Body of pancreas (tissue), 4 donors: Measurements from ENCODE around the gene TTK. TPM values are rescaled to one million over a fixed set of nuclear protein-coding genes. Genes with fewer than 3 reads are reported as not detected.

Source experiments
- ATAC-seq: fragments of 150-250 bp; one replicate; pipeline ENCODE4 v1.9.1; 2016
- DNase-seq, 4 donors: peaks; one replicate each; pipeline ENCODE4 v3.0.0-alpha.2; 2019
- H3K27ac ChIP-seq, 4 donors: fragments of 200-600 bp; sonication (generic); 1 replicate in 3 of 4; 2 replicates in 1 of 4; pipeline versions ENCODE4 v1.5.1 to v1.6.1; 2016 to 2019; ENCODE audit warnings: mild to moderate bottlenecking in 1 of 4, mixed read lengths in 1 of 4, moderate library complexity in 1 of 4
- H3K27me3 ChIP-seq, 2 donors: fragments of 200-600 bp; sonication (generic); one replicate each; pipeline ENCODE4 v1.6.0; 2016; ENCODE audit warnings: mild to moderate bottlenecking in 1 of 2
- H3K36me3 ChIP-seq, 2 donors: fragments of 200-600 bp; sonication (generic); replicated peaks in 1 of 2; 2 replicates each; pipeline ENCODE4 v1.5.1; 2016; ENCODE audit warnings: low read depth in 2 of 2; ENCODE audit not compliant: insufficient read depth in 1 of 2
- H3K4me1 ChIP-seq: fragments of 200-600 bp; sonication (generic); one replicate; pipeline ENCODE4 v1.6.0; 2016
- H3K4me3 ChIP-seq, 2 donors: fragments of 200-600 bp; sonication (generic); 1 replicate in 1 of 2; 2 replicates in 1 of 2; pipeline ENCODE4 v1.5.1; 2016 to 2019
- H3K9me3 ChIP-seq, 3 donors: fragments of 200-600 bp; sonication (generic); 1 replicate in 2 of 3; 2 replicates in 1 of 3; pipeline ENCODE4 v1.5.1; 2016
- POLR2A ChIP-seq, 3 donors: fragments of 450-650 bp; IDR thresholded peaks; one replicate each; pipeline ENCODE4 v1.6.1; 2016; ENCODE audit warnings: antibody characterized with exemption in 3 of 3, mild to moderate bottlenecking in 2 of 3
- WGBS, 2 donors: methylation state at CpG; one replicate each; pipeline ENCODE4 v1.1.5; 2017; 5-methylcytosine and 5-hydroxymethylcytosine counted together
- intact Hi-C: fragments of 100-400 bp; cut with DNase I; formaldehyde crosslinking; loops from one replicate; pipeline ENCODE4 v1.15.1; 2023
- total RNA-seq, 2 donors: library from RNA; depleted of rRNA; stranded (reverse); fragments of >200 nt; gene quantifications; one replicate each; pipeline ENCODE4 v1.1.0, GENCODE V29; 2016
- TF ChIP-seq, protein P1 (sequence below), 7 experiments: fragments of 450-650 bp in 4 of 7; fragments of 200-600 bp in 3 of 7; sonication (generic) in 3 of 7; IDR thresholded peaks; one replicate each; pipeline ENCODE4 v1.5.1; 2016 to 2019; ENCODE audit warnings: antibody characterized with exemption in 7 of 7

The TTK gene
- total RNA-seq, 2 donors from 2014 or later, result 0.33 TPM; not detected in 1

DNA sequence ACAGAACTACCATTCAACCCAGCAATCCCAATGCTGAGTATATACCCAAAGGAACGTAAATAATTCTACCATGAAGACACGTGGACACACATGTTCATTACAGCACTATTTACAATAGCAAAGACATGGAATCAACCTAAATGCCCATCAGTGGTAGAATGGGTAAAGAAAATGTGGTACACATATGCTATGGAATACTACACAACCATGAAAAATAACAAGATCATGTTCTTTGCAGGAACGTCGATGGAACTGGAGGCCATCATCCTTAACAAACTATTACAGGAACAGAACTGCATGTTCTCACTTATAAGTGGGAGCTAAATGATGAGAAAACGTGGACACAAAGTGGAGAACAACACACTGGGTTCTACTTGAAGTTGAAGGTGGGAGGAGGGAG lies 34.7 kb upstream of the TTK start:
- TF ChIP-seq POLR2A (IDR thresholded peaks at IDR 0.05), result no peak
- TF ChIP-seq, protein P1, sequence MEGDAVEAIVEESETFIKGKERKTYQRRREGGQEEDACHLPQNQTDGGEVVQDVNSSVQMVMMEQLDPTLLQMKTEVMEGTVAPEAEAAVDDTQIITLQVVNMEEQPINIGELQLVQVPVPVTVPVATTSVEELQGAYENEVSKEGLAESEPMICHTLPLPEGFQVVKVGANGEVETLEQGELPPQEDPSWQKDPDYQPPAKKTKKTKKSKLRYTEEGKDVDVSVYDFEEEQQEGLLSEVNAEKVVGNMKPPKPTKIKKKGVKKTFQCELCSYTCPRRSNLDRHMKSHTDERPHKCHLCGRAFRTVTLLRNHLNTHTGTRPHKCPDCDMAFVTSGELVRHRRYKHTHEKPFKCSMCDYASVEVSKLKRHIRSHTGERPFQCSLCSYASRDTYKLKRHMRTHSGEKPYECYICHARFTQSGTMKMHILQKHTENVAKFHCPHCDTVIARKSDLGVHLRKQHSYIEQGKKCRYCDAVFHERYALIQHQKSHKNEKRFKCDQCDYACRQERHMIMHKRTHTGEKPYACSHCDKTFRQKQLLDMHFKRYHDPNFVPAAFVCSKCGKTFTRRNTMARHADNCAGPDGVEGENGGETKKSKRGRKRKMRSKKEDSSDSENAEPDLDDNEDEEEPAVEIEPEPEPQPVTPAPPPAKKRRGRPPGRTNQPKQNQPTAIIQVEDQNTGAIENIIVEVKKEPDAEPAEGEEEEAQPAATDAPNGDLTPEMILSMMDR (IDR thresholded peaks at IDR 0.05), result no peak
- Histone ChIP-seq H3K4me3 (no peak overlapping the region), H3K27me3 (no peaks in the 10 kb centered on the region), H3K4me1 (no peaks in the 10 kb centered on the region), H3K9me3 (peaks cover 0 to 7% (median 0%) of the 10 kb centered on the region in 3 donors), H3K36me3 (no peaks in the 10 kb centered on the region), H3K27ac (no peak overlapping the region)
- ATAC-seq (no peak), DNase-seq (no peak)
- intact Hi-C loops, result no loop called here
- 65 to 72% methylated on average over 5 of the region's 5 CpGs for WGBS, 2 donors

DNA sequence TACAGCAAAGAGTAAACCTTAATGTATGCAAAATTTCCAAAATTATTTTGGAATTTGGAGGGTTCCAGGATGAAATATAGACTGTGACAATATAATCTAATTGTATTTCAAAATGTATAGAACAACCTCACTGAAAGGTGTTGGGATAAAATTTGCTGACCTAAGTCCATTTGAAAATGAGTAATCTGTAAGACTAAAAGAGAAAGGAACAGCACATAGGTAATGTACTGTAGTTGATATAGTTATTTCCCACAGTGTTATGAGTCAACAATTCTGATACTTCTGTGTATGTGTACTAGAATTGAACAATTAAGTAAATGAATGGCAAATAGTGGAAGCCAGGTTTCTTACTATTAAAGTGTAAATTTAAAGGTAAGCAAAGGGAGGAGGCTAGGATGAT lies 33.3 kb upstream of the TTK start:
- Histone ChIP-seq H3K27ac (no peak overlapping the region), H3K4me1 (no peaks in the 10 kb centered on the region), H3K36me3 (no peaks in the 10 kb centered on the region), H3K4me3 (no peak overlapping the region), H3K9me3 (peaks cover 0 to 7% (median 0%) of the 10 kb centered on the region in 3 donors), H3K27me3 (no peaks in the 10 kb centered on the region)
- DNase-seq (no peak), ATAC-seq (no peak)
- intact Hi-C loops, result no loop called here
- TF ChIP-seq, protein P1 (IDR thresholded peaks at IDR 0.05), result no peak
- no peak for TF ChIP-seq POLR2A (IDR thresholded peaks at IDR 0.05)

DNA sequence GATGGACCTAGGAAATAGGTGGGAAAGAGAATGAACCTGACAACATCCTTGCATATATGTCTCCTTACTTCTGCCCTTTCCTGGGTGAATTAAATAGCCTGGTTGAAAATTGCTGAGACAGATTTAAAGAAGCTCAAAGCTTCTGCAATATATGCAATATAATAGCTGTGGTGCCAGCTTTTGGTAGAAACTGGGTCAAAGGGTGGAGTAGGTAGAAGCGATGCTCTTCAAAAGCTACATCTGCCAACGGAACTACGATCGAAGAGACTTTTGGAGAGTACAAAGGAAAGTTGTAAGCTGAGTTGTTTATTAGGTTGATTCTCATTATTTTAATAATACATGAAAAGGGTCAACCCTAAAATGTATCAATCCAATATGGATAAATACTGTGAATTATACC lies 22.8 kb upstream of the TTK start:
- no peak overlapping the region for H3K4me3 ChIP-seq
- WGBS, 2 donors, result 92 to 98% methylated on average over 4 of the region's 4 CpGs
- H3K27ac ChIP-seq, result no peak overlapping the region
- TF ChIP-seq POLR2A (IDR thresholded peaks at IDR 0.05), result no peak
- TF ChIP-seq, protein P1 (IDR thresholded peaks at IDR 0.05), result no peak
- H3K4me1 ChIP-seq, result no peaks in the 10 kb centered on the region
- H3K27me3 ChIP-seq, result no peaks in the 10 kb centered on the region
- H3K36me3 ChIP-seq, result no peaks in the 10 kb centered on the region
- DNase-seq (no peak), ATAC-seq (no peak)
- intact Hi-C loops, result no loop called here
- no peaks in the 10 kb centered on the region for H3K9me3 ChIP-seq

DNA sequence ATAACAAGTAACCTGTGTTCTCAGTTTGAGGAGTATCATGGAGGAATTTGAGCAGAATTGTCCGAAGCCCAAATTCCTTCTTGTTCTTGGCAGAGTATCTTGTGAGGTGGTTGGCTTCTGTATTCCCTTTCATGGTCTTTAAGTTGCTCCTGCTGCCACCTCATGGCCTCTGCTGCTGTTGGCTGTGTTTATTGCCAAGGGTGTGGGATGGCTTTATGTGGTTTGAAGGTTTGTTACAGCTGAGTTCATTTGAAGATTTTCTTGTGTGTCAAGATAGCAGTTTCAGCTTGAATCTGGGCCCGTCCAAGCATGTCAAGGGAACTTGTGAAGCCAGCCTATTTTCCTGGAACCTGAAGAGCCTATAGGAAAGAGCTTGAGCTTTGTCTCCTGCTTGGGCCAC lies 20.2 kb upstream of the TTK start:
- TF ChIP-seq, protein P1 (IDR thresholded peaks at IDR 0.05), result no peak
- no peak for TF ChIP-seq POLR2A (IDR thresholded peaks at IDR 0.05)
- intact Hi-C loops, result no loop called here
- no peaks in the 10 kb centered on the region for H3K27me3 ChIP-seq
- ATAC-seq (no peak), DNase-seq (no peak)
- H3K36me3 ChIP-seq, result no peaks in the 10 kb centered on the region
- H3K4me1 ChIP-seq, result no peaks in the 10 kb centered on the region
- 51 to 67% methylated on average over 2 of the region's 2 CpGs for WGBS, 2 donors
- H3K9me3 ChIP-seq, result no peaks in the 10 kb centered on the region
- H3K27ac ChIP-seq, result no peak overlapping the region
- no peak overlapping the region for H3K4me3 ChIP-seq

DNA sequence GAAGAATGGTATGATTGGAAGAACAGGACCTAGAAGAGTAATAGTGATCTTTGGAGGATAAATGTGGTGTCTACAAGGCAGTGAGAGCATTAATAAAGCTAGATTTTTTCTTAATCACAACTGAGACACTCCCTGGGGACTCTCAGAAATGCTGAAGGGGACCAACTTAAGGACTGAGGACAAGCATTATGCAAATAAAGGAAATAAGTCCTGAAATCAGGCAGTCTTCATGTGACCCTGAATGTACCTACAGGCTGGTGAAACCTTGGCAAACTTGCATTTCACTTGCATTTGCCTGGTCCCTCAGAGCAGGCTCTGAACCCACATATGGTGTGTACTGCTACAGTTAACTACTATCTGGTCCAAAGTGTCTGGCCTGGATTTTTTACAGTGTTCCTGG lies 19.3 kb upstream of the TTK start:
- Histone ChIP-seq H3K27ac (no peak overlapping the region), H3K4me1 (no peaks in the 10 kb centered on the region), H3K27me3 (no peaks in the 10 kb centered on the region), H3K4me3 (no peak overlapping the region), H3K36me3 (no peaks in the 10 kb centered on the region), H3K9me3 (no peaks in the 10 kb centered on the region)
- no peak for TF ChIP-seq POLR2A (IDR thresholded peaks at IDR 0.05)
- TF ChIP-seq, protein P1 (IDR thresholded peaks at IDR 0.05), result no peak
- ATAC-seq, result no peak
- DNase-seq, result no peak
- intact Hi-C loops, result no loop called here
